Measurements from ENCODE around the gene SYCN.
"Not testable (repeated sequence)": the region's sequence is repeated elsewhere in the genome, so short reads cannot be mapped to it uniquely, and the experiment has no call there.

SYCN gene

DNA sequence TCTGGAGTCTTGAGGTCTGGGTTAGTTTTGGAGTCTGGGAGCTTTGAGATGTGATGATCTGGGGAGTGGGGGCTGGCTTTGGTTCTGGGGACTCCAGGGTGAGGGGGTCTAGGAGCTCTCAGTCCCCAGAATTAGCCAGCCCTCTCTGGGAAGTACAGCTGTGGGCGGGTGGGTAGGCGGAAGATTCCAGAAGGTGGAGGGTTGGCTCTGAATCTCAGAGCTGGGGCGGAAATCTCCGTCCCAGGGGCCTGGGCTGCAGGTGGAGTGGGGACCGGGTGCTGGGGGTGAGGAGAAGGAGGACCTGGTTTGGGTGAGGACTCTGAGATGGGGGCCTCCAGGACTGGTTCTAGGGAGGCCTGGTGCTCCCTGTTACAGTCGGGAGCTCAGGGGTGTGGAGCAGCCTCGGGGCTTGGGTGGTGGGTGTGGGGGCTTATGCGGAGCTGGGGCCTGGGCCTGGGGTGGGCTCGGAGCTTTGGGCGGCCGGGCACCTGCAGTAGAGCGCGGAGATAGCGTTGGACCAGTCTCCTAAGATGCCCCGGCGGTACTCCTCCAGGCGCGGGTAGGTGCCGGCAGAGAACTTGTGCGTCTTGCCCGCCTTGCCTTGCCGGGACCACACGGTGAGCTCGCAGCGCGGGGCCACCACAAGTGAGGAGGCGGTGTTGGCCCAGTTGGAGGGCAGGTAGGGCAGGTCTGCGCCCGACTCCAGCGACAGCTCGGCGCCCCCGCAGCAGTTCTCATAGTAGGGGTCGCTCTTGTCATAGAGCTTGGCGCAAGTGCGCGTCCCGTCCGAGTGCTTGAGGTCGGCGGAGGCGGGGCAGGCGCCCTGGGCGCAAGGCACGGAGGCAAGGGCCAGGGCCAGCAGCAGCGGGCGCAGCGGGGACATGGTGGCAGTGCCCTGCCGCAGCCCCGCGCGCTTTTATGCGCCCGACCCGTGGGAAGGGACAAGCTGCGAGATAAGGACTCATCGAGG is at the start of gene SYCN:
TSS of gene SYCN (minus strand) at position 892 of the 970 bp plus-strand sequence. CDS start at position 883, 9 bp downstream.
- no peak for DNase-seq (ENCODE audit: low read depth)

DNA sequence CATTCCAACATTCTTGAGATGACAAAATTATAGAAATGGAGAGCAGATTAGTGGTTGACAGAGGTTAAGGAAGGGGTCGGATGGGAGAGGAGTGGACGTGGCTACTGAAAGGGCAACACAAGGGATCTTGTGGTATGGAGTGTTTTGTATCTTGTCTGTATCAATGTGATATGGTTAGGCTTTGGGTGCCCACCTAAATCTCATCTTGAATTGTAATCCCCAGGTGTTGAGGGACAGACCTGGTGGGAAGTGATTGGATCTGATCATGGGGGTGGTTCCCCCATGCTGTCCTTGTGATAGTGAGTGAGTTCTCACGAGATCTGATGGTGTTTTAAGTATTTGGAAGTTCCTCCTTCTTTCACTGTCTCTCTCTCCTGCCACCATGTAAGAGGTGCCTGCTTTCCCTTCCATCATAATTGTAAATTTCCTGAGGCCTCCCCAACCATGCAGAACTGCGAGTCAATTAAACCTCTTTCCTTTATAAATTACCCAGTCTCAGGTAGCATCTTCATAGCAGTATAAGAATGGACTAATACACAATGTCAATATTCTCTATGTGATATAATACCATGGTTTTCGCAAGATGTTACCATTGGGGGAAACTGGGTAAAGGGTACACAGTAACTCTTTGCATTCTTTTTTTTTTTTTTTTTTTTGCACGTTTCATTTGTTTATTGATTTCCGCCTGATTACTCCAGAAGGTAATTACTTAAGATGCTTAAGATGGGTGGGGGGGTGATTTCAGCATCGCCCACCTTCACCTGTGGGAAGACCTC is 49.5 kb upstream of the SYCN start:
- DNase-seq (ENCODE audit: low read depth), result no peak

DNA sequence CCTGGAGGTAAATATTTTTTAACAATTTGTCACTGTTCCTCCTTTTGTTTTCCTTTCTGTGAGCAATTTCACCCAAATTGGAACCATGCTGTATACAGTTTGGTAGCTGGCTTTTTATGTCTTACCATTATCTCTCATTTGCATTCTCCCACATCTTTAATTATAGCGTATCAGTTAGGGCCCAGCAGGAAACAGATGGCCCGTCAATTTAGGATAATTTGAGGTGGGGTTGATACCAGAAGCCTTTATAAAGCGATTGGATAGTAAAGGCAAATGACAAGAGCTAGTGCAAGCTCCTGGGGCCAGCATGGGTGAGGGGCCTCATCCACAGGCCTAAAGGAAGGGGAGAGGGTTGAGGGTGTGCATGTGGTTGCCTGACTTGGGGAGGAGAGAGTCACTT is 48.4 kb upstream of the SYCN start:
- DNase-seq (ENCODE audit: low read depth), result no peak

- no peak for DNase-seq (ENCODE audit: low read depth)
Measured at GRCh38 chr19:39251846-39252245, 47.8 kb upstream of the SYCN start.

GRCh38 chr19:39251081-39251480 is 47.0 kb upstream of the SYCN start:
- no peak for DNase-seq (ENCODE audit: low read depth)

DNA sequence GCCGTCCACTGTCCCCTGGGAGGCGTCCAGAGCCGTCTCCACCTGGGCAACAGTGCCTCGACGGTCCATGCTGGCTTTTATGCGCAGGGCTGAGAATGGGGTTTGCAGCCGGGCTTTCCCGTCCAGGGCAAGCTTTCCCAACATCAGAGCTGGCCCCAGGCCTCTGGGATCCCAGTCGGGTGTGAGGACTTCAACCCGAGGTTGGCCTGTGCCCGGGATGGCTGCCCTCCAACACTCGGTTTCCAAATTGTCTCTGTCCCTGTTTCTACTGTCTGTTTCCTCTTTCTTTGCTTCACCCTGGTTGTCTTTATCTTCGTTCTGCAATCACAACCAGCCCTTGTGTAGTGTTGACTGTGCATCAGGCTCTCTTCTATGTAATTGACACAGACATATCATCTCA is 44.7 kb upstream of the SYCN start, which contains the start of gene IFNL4:
TSS of gene IFNL4 (minus strand) at position 51 of the 400 bp plus-strand sequence.
- DNase-seq (ENCODE audit: low read depth), result no peak

GRCh38 chr19:39247701-39248664 is 43.9 kb upstream of the SYCN start:
- no peak for DNase-seq (ENCODE audit: low read depth)

GRCh38 chr19:39246951-39247669 is 43.0 kb upstream of the SYCN start:
- DNase-seq (ENCODE audit: low read depth), result no peak

DNA sequence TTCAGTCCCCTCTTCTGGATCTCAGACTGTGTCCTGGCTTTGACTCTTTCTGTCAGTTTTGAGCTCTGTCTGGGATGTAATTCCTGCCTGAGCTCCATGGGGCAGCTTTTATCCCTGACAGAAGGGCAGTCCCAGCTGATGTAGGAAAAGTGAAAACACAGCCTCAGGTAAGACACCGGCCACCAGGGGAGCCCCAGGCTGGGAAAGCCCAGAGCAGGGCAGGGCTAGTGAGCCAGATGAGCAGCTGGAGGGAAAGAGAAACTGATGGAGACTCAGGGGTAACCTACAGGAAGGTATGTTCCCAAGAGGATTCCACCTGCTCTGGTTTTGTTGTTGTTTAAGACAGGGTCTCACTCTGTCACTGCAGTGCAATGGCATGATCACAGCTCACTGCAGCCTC is 41.1 kb upstream of the SYCN start:
- not testable (repeated sequence) for DNase-seq (ENCODE audit: low read depth)

- not testable (repeated sequence) for DNase-seq (ENCODE audit: low read depth)
Measured at GRCh38 chr19:39244410-39245100, 40.5 kb upstream of the SYCN start, which contains the start of gene IFNL3. Gene IFNL3, minus strand, starts transcription at chr19:39245006. Its CDS starts 39 bp downstream, at chr19:39244967.

- not testable (repeated sequence) for DNase-seq (ENCODE audit: low read depth)
Measured at GRCh38 chr19:39243741-39244140, 39.7 kb upstream of the SYCN start.

GRCh38 chr19:39240421-39240820 is 36.4 kb upstream of the SYCN start:
- no peak for DNase-seq (ENCODE audit: low read depth)

DNA sequence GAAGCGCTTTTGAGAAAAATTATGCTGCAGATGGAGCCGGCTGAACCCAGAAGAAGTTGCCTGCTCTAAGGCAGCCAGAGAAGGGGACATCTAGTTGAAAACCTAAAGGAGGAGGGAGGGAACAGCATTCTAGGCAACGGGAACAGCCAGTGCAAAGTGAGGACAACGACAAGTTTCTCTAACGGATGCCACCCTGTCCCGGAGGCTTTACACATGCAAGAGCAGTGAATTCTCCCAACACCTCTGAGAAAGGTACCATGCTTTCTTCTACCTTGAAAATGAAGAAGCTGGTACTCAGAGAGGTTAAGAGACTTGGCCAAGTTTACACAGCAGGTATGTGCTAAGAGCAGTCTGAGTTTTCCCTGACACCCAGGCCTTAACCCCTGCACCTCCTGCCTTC is 34.9 kb upstream of the SYCN start:
- DNase-seq (ENCODE audit: low read depth), result no peak

DNA sequence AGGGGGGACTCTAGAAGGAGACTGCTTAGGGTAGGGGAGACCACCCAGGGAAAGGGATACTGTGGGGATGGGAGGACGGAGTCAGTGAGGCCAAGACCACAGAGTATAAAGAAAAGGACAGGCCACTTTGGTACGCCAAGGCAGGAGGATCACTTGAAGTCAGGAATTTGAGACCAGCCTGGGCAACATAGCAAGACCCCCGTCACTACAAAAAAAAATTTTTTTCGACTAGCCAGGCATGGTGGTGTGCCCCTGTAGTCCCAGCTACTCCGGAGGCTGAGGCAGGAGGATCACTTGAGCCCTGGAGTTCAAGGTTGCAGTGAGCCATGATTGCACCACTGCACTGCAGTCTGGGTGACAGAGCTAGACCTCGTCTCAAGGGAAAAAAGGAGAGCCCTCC is 34.1 kb upstream of the SYCN start:
- no peak for DNase-seq (ENCODE audit: low read depth)

GRCh38 chr19:39237200-39238184 is 33.4 kb upstream of the SYCN start:
- DNase-seq (ENCODE audit: low read depth), result peak; percentile 17

GRCh38 chr19:39236527-39236926 is 32.5 kb upstream of the SYCN start:
- DNase-seq (ENCODE audit: low read depth), result no peak

- no peak for DNase-seq (ENCODE audit: low read depth)
Measured at GRCh38 chr19:39232708-39233107, 28.6 kb upstream of the SYCN start.

DNA sequence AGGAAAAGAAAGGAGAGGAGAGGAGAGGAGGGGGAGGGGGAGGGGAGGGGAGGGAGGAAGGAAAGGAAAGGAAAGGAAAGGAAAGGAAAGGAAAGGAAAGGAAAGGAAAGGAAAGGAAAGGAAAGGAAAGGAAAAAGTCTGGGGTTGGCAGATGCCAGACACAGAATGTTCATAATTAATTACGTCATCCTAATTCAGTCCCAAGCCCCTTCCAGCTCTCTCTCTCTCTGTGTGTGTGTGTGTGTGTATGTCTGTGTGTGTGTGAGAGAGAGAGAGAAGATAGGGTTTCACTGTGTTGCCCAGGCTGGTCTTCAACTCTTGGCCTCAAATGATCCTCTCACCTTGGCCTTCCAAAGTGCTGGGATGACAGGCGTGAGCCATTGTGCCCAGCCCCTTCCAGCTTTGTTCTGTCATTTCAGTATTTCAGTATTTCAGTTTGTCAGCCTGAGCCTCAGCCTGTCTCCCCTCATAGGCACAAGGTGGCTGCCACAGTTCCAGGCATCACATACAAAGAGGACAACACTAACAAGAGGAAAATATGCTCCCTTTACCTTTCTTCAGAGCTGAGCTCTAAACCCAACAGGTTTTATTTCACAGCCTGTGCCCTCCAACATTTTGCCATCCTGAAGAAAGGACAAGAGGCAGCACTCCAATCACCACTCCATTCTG is 26.2 kb upstream of the SYCN start:
- DNase-seq (ENCODE audit: low read depth), result no peak
